HUDEP-2 (cell line): Measurements from ENCODE around the gene SIRPD.
"Not testable (repeated sequence)": the region's sequence is repeated elsewhere in the genome, so short reads cannot be mapped to it uniquely, and the experiment has no call there.

ENCODE experiments used
- DNase-seq, 76 experiments: peaks; one replicate each; lab custom pipeline; 2025; ENCODE audit not compliant: unreplicated experiment in 76 of 76; lab: John Stamatoyannopoulos, UW

Gene SIRPD

GRCh38 chr20:1557605-1558004, at the start of gene SIRPD:
SIRPD (minus strand) TSS chr20:1557705; CDS start chr20:1557653, 52 bp downstream.
- DNase-seq, result no peak

GRCh38 chr20:1600736-1601135, 43.2 kb upstream of the SIRPD start:
- no peak for DNase-seq

- no peak for DNase-seq
Observed at GRCh38 chr20:1595333-1595732, 37.8 kb upstream of the SIRPD start.

DNA sequence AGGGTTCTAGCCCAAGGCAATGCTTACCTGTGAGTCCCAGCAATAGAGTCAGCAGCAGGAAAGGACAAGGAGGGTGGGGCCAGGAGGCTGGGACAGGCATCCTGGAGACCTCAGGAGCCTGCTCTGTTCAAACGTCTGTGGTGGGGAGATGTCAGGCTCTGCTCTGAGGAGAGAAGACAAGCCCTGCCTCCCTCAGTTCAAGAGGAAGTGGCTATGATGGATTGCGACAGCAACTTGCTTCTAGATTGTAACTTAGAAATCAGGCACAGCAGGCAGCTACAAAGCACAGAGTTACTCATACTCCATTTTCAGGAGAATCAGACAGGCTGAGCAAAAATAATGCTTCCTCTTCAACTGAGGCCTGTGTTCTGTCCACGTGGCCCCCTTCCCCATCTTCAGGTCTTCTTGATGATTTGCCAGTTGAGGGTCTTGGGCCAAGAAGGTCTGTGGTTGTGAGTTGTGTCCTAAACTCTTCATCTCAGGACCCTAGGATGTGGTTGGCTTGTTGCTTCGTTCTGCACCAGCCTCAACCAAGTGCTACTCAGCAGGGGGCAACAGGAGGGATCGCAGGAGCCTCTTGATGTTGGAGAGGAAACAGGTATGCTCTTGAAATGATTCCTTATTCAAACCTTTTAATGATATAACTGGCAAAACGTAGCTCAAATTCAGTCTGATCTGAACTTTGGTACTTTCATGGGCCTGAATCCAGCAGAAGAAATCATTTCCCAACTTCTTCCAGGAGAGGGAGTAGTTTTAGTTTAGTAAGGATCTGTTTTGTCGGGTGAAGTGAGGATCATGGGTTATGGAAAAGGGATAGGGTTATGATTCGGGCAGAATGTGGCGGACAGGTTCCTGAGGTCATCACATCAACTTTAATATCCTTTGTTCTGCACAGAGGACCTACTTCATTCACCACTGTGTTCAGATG, 31.3 kb upstream of the SIRPD start:
- no peak for DNase-seq

DNA sequence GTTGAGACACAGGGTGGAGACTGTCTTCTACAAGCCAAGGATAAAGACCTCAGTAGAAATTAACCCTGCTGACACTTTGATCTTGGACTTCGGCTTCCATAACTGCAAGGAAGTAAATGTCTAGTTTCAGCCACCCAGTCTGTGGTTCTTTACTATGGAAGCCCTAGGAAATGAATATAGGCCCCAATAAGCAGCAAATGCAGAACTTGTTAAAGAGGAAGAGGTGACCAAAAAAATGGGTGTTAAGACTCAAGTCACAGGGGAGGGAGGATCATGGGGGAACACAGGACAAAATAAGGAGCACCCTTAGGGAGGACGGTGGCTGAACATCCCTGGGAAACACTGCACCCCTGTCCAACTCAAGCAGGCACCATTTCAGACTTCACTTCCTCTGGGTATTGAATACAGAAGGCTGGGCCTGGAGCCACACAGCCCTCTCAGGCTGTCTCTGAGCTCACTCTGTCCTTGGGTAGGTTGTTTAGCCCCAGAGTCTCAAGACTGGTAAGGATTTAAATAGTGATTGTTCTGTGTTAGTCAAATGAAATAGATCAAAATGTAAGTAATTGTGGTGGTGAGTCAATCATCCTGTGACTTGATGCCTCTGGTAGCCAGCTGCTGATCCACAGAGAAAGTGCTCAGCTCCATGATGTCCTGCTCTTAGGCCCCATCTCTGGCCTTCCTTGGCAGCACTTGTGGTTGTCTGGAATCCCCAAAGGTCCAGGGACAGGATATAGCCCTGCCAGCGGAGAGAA, 30.5 kb upstream of the SIRPD start:
- DNase-seq, result no peak

GRCh38 chr20:1579488-1579887, 22.0 kb upstream of the SIRPD start:
- DNase-seq, result no peak

GRCh38 chr20:1577906-1578305, 20.4 kb upstream of the SIRPD start:
- DNase-seq, result no peak

DNA sequence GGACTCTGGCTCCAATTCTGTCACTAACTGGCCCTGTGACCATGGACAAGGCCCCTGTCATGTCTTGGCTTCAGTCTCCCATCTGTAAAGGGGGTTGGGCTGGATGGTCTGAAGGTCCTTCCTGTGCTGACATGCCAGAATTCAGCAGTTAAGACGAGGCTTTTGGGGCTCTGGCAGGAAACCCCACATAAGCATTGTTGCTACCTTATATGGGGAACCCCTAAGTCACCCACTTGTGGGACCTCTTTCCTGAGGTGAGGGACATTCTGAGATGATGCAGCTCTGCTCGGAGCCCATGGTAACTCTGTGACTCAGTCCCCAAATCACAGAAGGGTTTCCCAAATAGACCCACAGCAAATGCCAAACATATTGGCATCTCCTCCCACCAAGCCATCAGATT, 19.8 kb upstream of the SIRPD start:
- not testable (repeated sequence) for DNase-seq

DNA sequence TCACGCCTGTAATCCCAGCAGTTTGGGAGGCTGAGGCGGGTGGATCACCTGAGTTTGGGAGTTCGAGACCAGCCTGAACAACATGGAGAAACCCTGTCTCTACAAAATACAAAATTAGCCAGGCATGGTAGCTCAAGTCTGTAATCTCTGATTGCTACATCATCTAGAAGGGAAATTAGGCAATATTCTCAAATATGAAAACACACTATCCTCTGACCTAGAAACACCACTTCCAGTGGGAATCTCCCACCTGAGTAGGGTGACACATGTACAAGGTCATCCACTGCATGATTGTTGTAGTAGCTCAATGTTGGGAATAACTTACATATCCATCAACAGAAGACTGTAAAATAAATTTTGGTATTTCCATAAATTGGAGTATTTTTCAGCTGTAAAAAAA, 19.1 kb upstream of the SIRPD start:
- DNase-seq, result no peak

DNA sequence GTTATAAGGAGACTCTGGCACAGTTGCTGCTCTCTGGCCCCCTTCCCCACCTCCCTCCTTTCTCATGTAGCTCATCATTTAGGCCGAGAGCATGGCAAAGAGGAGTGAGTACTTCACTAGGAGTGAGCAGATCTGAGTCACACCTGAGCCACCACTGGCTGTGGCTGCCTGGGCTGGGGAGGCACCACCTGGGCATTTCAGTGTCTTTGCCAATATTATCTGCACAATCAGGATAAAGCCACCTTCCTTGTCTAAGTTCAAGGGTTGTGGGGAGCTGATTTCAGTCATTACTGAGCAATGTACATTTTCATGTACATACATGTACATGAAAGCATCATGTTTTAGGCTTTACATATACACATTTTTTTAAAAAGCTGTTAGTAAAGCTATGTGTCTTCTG, 18.5 kb upstream of the SIRPD start:
- DNase-seq, result not testable (repeated sequence)

DNA sequence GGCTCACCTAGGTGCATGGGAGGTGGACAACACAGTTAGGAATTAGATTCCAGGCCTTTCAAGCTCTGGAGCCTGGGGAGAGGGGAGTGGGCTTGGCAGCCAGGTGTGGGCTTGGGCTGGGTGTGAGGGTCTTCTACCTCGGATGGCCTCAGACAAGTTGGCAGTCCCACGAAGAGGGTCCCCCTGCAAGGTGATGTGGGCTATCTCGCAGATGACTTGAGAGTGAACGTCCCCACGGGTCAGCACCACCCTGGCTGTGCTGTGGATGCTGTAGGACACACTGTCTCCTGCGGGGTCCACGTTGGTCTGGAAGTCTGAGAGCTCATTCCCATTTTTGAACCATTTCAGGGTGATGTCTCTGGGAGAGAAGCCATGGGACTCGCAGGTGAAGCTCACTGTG, 14.1 kb upstream of the SIRPD start:
- not testable (repeated sequence) for DNase-seq

DNA sequence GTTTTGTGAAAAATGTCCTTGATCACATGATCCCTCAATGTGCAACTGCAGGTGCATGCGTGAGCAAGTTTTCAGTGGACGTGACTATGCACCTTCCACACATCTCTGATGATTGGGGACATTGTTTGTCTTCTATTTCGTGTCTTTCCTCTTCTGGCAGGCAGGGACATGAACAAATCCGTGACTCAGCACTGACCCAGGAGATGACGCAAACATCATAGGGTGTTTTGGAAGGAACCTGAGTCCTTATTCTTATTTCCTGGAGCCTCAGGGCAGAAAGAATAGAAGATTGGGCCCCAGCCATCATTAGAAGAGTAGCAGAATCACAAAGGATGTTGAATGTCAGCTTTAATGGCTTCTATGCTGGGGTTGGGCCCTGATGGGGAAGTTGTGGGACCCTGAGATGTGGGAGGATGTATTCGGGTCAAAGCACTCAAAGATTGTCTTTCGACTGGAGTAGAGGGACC, 11.9 kb upstream of the SIRPD start:
- DNase-seq, result no peak

GRCh38 chr20:1568163-1568490, 10.6 kb upstream of the SIRPD start:
- no peak for DNase-seq

GRCh38 chr20:1567392-1568162, 10.1 kb upstream of the SIRPD start:
- no peak for DNase-seq

DNA sequence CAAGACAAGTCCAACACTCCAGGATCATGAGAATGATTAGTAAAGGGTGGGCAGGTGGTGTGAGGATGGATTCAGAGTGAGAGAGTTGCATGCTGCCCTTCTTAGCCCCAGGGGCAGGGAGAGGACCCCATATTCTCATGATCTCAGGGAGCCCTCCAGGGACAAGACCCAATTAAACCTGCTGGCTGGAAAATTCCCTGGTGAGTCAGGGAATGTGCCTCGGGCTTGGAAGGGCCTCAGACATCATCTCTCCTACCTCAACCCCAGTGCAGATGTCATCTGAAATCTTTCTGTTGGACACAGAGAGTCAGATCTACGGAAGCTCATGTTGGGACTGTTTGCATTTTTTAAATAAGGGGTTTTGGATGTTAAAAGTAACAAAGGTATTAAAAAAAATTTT, 9.2 kb upstream of the SIRPD start:
- no peak for DNase-seq

DNA sequence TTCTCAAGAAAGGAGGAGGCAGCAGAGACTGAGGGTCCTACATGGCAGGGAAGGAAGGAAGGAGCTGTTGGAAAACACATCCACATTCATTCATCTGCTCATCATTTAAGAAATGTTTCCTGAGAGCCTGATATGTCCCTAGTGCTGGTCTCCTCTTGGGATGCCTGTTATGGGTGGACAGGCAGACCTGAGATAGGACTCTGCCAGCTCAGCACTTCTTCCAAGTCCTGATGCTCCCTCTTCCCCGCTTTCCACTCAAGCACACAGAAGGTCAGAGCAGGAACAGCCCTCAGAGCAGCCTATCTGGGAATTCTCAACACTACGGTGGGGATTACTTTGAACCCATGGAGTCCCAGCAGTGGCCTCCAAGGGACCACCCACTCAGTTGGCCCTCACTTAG, 8.0 kb upstream of the SIRPD start:
- DNase-seq, result no peak

DNA sequence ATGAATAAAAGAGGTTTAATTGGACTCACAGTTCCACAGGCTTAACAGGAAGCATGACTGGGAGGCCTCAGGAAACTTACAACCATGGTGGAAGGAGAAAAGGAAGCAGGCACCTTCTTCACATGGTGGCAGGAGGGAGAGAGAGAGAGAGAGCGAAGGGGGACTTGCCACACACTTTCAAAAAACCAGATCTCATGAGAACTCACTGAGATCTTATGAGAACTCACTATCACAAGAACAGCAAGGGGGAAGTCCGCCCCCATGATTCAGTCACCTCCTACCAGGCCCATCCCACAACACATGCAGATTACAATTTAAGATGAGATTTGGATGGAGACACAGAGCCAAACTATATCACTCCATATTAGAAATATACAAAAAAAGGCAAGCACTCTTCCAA, 6.1 kb upstream of the SIRPD start:
- DNase-seq, result no peak

- DNase-seq, result no peak
Observed at GRCh38 chr20:1562622-1563021, 5.1 kb upstream of the SIRPD start.

- no peak for DNase-seq
Observed at GRCh38 chr20:1561350-1561749, 3.8 kb upstream of the SIRPD start.

DNA sequence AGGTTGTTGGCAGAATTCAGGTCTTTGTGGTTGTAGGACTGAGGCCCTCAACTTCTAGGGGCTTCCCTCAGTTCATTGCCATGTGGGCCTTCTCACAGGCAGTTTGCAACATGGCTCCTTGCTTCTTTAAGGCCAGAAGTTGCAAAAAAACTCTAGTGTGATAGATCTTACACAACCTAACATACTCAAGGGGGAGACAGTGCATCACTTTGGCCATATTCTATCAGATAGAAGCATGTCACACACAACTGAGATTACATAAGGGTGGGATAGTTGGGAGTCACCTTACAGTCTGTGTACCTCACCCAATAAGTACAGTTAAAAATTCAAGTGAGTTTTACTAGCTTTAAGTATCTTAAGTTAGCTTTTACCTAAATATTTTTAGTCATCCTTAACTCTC, 1.6 kb downstream of the SIRPD start:
- DNase-seq, result no peak

DNA sequence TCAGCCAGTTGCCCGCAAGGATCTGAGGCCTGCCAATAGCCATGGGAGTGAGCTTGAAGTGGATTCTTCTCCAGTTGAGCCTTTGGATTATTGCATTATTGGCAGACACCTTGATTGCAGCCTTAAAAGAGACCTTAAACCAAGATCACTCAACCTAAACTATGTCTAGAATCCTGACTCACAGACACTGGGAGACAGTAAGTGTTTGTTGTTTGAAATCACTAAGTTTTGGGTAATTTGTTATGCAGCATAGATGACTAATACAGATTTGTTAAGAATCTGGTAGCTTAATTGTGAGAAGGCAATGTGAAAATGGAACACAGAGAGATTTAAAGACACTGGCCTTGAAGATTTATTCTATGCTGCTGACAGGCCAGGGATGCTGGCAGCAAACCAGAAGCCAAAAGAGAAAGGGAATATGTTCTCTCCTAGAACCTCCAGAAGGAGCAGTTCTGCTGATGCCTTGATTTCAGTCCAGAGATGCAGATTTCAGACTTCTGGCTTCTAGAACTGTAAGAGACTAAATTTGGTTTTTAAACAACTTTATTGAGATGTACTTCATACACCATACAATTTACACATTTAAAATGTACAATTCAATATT, 17.6 kb downstream of the SIRPD start:
- no peak for DNase-seq
